WI38 (cell line): ENCODE measurements around the gene FSTL4.

Experiments used
- H3K4me3 ChIP-seq: 2 replicates; pipeline ENCODE4 v1.5.1; 2011; ENCODE audit warnings: low read depth, mild to moderate bottlenecking, control low read depth, low read length
- CTCF ChIP-seq: IDR thresholded peaks from 2 replicates; pipeline ENCODE4 v1.5.1; 2012; ENCODE audit warnings: low read depth, mild to moderate bottlenecking, control low read depth, low read length

Gene FSTL4

GRCh38 chr5:133526368-133526767 is 86.0 kb downstream of the FSTL4 start:
- TF ChIP-seq CTCF, result no peak
- H3K4me3 ChIP-seq, result no peak overlapping the region

GRCh38 chr5:133525126-133525525 is 87.2 kb downstream of the FSTL4 start:
- no peak overlapping the region for H3K4me3 ChIP-seq
- TF ChIP-seq CTCF, result no peak

GRCh38 chr5:133524666-133525065 is 87.7 kb downstream of the FSTL4 start:
- no peak overlapping the region for H3K4me3 ChIP-seq
- no peak for TF ChIP-seq CTCF

GRCh38 chr5:133523961-133524586 is 88.3 kb downstream of the FSTL4 start:
- H3K4me3 ChIP-seq, result no peak overlapping the region
- no peak for TF ChIP-seq CTCF

GRCh38 chr5:133523013-133523658 is 89.2 kb downstream of the FSTL4 start:
- H3K4me3 ChIP-seq, result no peak overlapping the region
- TF ChIP-seq CTCF, result no peak

GRCh38 chr5:133521801-133522200 is 90.5 kb downstream of the FSTL4 start:
- TF ChIP-seq CTCF, result no peak
- H3K4me3 ChIP-seq, result no peak overlapping the region

- no peak overlapping the region for H3K4me3 ChIP-seq
- no peak for TF ChIP-seq CTCF
These were observed 91.2 kb downstream of the FSTL4 start for GRCh38 chr5:133520991-133521706.
